ENCODE data around the gene SATB2.

GRCh38 chr2:199395311-199395710 lies 62.4 kb downstream of the SATB2 start:
- no peak for TF ChIP-seq CTCF (IDR thresholded peaks at IDR 0.05)
- TF ChIP-seq EP300 (IDR thresholded peaks at IDR 0.05): no peak
- no peak for TF ChIP-seq POLR2A (IDR thresholded peaks at IDR 0.05; ENCODE audit: low read depth)

Measured in esophagus muscularis mucosa (tissue), 4 donors.